Loucy (cell line): ENCODE data around the gene ZNF689.

ENCODE experiments used
- H2AFZ ChIP-seq: fragments of 200-600 bp; sonication (generic); 2 replicates; pipeline ENCODE4 v1.6.0; 2016; ENCODE audit warnings: antibody characterized with exemption, mild to moderate bottlenecking, low read length, moderate library complexity
- H3F3A ChIP-seq: fragments of 200-600 bp; 2 replicates; pipeline ENCODE4 v1.6.0; 2016; ENCODE audit warnings: antibody characterized with exemption, low read depth, mild to moderate bottlenecking
- H3K27me3 ChIP-seq: fragments of 200-600 bp; sonication (generic); 2 replicates; pipeline ENCODE4 v1.6.1; 2014; ENCODE audit warnings: low read length, mild to moderate bottlenecking; ENCODE audit not compliant: insufficient read depth, poor library complexity, severe bottlenecking
- H3K36me3 ChIP-seq: fragments of 200-600 bp; sonication (generic); 2 replicates; pipeline ENCODE4 v1.6.1; 2016; ENCODE audit warnings: low read length; ENCODE audit not compliant: insufficient read depth
- H3K4me1 ChIP-seq: fragments of 200-600 bp; sonication (generic); 2 replicates; pipeline ENCODE4 v1.5.1; 2014; ENCODE audit warnings: low read length, mild to moderate bottlenecking; ENCODE audit not compliant: insufficient read depth, poor library complexity, severe bottlenecking
- H3K4me2 ChIP-seq: fragments of 200-600 bp; sonication (generic); 2 replicates; pipeline ENCODE4 v1.6.0; 2014; ENCODE audit warnings: antibody characterized with exemption, low read length, low read depth, mild to moderate bottlenecking; ENCODE audit not compliant: poor library complexity, severe bottlenecking
- H3K4me3 ChIP-seq: fragments of 200-600 bp; sonication (generic); 2 replicates; pipeline ENCODE4 v1.5.1; 2014; ENCODE audit warnings: low read length, mild to moderate bottlenecking, mixed read lengths; ENCODE audit not compliant: poor library complexity, severe bottlenecking
- H3K79me2 ChIP-seq: fragments of 200-600 bp; sonication (generic); 2 replicates; pipeline ENCODE4 v1.6.1; 2014; ENCODE audit warnings: low read length; ENCODE audit not compliant: insufficient read depth
- H3K9ac ChIP-seq: fragments of 200-600 bp; sonication (generic); 2 replicates; pipeline ENCODE4 v1.6.0; 2014; ENCODE audit warnings: mild to moderate bottlenecking, low read depth, low read length, moderate library complexity; ENCODE audit not compliant: poor library complexity, severe bottlenecking
- H3K9me2 ChIP-seq: fragments of 200-600 bp; sonication (generic); replicated peaks from 2 replicates; pipeline ENCODE4 v1.6.1; 2016; ENCODE audit warnings: low read depth, low read length, mixed read lengths
- H3K9me3 ChIP-seq: fragments of 200-600 bp; sonication (generic); 2 replicates; pipeline ENCODE4 v1.6.1; 2014; ENCODE audit warnings: mild to moderate bottlenecking, antibody characterized with exemption, low read length, low read depth; ENCODE audit not compliant: insufficient read depth
- H4K20me1 ChIP-seq: fragments of 200-600 bp; sonication (generic); 2 replicates; pipeline ENCODE4 v1.6.0; 2014; ENCODE audit warnings: antibody characterized with exemption, low read length, mild to moderate bottlenecking; ENCODE audit not compliant: insufficient read depth, poor library complexity, severe bottlenecking
- EZH2phosphoT487 ChIP-seq: fragments of 200-600 bp; IDR thresholded peaks from 2 replicates; pipeline ENCODE4 v1.6.1; 2018; ENCODE audit warnings: antibody characterized with exemption, mild to moderate bottlenecking, moderate library complexity, borderline replicate concordance
- TF ChIP-seq, protein P1 (sequence below): fragments of 200-600 bp; sonication (generic); conservative IDR thresholded peaks from 2 replicates; pipeline ENCODE4 v1.5.1; 2014; ENCODE audit warnings: mild to moderate bottlenecking, antibody characterized with exemption, low read length

The ZNF689 gene

DNA sequence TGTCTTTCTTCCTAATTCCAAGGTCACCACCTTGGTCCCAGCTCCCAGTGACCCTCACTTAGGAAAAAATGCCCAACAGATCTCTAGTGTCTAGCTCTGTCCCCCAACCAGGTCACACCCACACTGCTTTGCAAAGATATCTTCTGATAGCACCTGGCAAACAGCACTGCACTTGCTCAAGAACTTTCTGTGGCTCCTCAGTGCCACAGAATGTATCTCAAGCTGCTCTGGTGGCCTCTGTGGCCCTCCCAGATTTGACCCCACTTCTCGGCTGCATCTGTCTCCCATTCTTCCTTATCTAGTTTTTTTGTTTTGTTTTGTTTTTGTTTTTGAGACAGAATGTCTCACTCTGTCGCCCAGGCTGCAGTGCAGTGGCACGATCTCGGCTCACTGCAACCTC, 43.7 kb downstream of the ZNF689 start:
- no peak overlapping the region for H3K9ac ChIP-seq
- H3K4me3 ChIP-seq = no peak overlapping the region
- no peaks in the 10 kb centered on the region for H3K27me3 ChIP-seq
- no peaks in the 10 kb centered on the region for H3K36me3 ChIP-seq
- H2AFZ ChIP-seq = no peak overlapping the region
- H3K4me1 ChIP-seq = peaks cover 16% of the 10 kb centered on the region
- no peaks in the 10 kb centered on the region for H3F3A ChIP-seq
- no peaks in the 10 kb centered on the region for H4K20me1 ChIP-seq
- no peaks in the 10 kb centered on the region for H3K9me2 ChIP-seq
- no peak overlapping the region for H3K4me2 ChIP-seq
- peaks cover 14% of the 10 kb centered on the region for H3K79me2 ChIP-seq
- H3K9me3 ChIP-seq = no peaks in the 10 kb centered on the region
- TF ChIP-seq EZH2phosphoT487 = no peak
- TF ChIP-seq, protein P1, sequence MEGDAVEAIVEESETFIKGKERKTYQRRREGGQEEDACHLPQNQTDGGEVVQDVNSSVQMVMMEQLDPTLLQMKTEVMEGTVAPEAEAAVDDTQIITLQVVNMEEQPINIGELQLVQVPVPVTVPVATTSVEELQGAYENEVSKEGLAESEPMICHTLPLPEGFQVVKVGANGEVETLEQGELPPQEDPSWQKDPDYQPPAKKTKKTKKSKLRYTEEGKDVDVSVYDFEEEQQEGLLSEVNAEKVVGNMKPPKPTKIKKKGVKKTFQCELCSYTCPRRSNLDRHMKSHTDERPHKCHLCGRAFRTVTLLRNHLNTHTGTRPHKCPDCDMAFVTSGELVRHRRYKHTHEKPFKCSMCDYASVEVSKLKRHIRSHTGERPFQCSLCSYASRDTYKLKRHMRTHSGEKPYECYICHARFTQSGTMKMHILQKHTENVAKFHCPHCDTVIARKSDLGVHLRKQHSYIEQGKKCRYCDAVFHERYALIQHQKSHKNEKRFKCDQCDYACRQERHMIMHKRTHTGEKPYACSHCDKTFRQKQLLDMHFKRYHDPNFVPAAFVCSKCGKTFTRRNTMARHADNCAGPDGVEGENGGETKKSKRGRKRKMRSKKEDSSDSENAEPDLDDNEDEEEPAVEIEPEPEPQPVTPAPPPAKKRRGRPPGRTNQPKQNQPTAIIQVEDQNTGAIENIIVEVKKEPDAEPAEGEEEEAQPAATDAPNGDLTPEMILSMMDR = no peak

DNA sequence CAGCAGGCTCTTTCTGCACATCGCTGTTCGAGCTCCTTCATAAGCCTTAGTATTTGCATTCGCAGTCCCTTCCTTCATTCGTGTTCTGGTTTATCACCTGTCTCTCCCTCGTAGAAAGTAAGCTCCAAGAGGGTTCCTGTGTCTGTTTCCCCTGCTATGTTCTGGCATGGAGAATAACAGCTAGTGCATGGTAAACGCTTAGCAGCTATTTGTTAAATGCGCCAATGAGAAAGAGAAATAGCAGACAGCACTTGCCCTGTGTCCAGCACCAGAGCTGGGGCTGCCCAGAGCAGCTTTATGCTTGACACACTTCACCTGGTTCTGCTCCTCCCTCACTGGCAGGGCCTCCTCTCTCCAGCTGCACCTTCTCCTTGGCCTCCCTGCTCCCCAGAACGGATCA, 44.2 kb downstream of the ZNF689 start:
- no peak overlapping the region for H2AFZ ChIP-seq
- no peak overlapping the region for H3K4me2 ChIP-seq
- H3K79me2 ChIP-seq = peaks cover 12% of the 10 kb centered on the region
- no peak overlapping the region for H3K4me3 ChIP-seq
- H3K9ac ChIP-seq = no peak overlapping the region
- no peaks in the 10 kb centered on the region for H3K9me3 ChIP-seq
- no peaks in the 10 kb centered on the region for H3F3A ChIP-seq
- no peaks in the 10 kb centered on the region for H4K20me1 ChIP-seq
- TF ChIP-seq EZH2phosphoT487 = no peak
- TF ChIP-seq, protein P1 = no peak
- H3K36me3 ChIP-seq = no peaks in the 10 kb centered on the region
- H3K27me3 ChIP-seq = no peaks in the 10 kb centered on the region
- no peaks in the 10 kb centered on the region for H3K9me2 ChIP-seq
- peaks cover 16% of the 10 kb centered on the region for H3K4me1 ChIP-seq

DNA sequence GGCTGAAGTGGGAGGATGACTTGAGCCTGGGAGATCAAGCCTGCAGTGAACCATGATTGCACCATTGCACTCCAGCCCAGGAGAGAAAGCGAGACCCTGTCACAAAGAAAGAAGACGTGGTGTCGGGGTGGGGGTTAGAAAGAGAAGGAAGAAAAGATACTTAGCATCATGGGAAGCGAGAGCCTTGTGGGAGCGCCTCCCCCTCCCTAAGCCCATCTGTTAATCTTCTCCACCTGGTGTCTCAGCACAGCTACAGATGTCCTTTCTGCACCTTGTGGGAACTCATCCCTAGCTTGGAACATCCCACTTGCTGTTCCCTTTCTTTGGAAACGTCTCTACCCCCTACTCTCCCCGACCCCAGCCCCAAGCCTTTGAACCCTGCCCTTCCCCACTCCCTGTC, 44.7 kb downstream of the ZNF689 start:
- Histone ChIP-seq H2AFZ (no peak overlapping the region), H3K4me3 (no peak overlapping the region), H3K9ac (no peak overlapping the region), H3K27me3 (no peaks in the 10 kb centered on the region), H3K4me1 (peaks cover 16% of the 10 kb centered on the region), H3K9me3 (no peaks in the 10 kb centered on the region), H3K36me3 (no peaks in the 10 kb centered on the region), H4K20me1 (no peaks in the 10 kb centered on the region), H3K79me2 (peaks cover 9% of the 10 kb centered on the region), H3K4me2 (no peak overlapping the region), H3K9me2 (no peaks in the 10 kb centered on the region), H3F3A (no peaks in the 10 kb centered on the region)
- TF ChIP-seq, protein P1 = no peak
- TF ChIP-seq EZH2phosphoT487 = no peak
